Fibroblast of lung (primary cell): Measurements from ENCODE around the gene CDK18.

Source experiments
- CTCF ChIP-seq, 2 donors: IDR thresholded peaks in 1 of 2; conservative IDR thresholded peaks in 1 of 2; 1 replicate in 1 of 2; 2 replicates in 1 of 2; pipeline ENCODE4 v1.5.1; 2011 to 2012; ENCODE audit warnings: low read length in 2 of 2, control low read depth in 1 of 2, inconsistent platforms in 1 of 2, low read depth in 1 of 2, mild to moderate bottlenecking in 1 of 2
- EZH2 ChIP-seq: IDR thresholded peaks from 2 replicates; pipeline ENCODE4 v1.5.1; 2012; ENCODE audit warnings: low read length, control low read depth, mild to moderate bottlenecking; ENCODE audit errors: missing control alignments

- TF ChIP-seq CTCF (conservative IDR thresholded peaks at IDR 0.05 in 1 of 2, IDR thresholded peaks at IDR 0.05 in 1 of 2; ENCODE audit: low read depth in 1 of 2, low read length in 2 of 2) = no peak
- TF ChIP-seq EZH2 = no peak
These were observed 28.6 kb upstream of the CDK18 start for GRCh38 chr1:205475855-205476254.
